Stimulated activated CD4-positive, alpha-beta T cell treated with anti-CD3 and anti-CD28 coated beads, TNF-alpha, amount 100 ng/mL, for 48 hours (primary cell): ENCODE data around the gene PGBD2.
"Not testable (repeated sequence)": the region's sequence is repeated elsewhere in the genome, so short reads cannot be mapped to it uniquely, and the experiment has no call there.

Experiments
- DNase-seq, 3 donors: peaks; one replicate each; pipeline ENCODE4 v3.0.0-alpha.2; 2020; ENCODE audit warnings: low read depth in 3 of 3

The PGBD2 gene, protein sequence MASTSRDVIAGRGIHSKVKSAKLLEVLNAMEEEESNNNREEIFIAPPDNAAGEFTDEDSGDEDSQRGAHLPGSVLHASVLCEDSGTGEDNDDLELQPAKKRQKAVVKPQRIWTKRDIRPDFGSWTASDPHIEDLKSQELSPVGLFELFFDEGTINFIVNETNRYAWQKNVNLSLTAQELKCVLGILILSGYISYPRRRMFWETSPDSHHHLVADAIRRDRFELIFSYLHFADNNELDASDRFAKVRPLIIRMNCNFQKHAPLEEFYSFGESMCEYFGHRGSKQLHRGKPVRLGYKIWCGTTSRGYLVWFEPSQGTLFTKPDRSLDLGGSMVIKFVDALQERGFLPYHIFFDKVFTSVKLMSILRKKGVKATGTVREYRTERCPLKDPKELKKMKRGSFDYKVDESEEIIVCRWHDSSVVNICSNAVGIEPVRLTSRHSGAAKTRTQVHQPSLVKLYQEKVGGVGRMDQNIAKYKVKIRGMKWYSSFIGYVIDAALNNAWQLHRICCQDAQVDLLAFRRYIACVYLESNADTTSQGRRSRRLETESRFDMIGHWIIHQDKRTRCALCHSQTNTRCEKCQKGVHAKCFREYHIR

DNA sequence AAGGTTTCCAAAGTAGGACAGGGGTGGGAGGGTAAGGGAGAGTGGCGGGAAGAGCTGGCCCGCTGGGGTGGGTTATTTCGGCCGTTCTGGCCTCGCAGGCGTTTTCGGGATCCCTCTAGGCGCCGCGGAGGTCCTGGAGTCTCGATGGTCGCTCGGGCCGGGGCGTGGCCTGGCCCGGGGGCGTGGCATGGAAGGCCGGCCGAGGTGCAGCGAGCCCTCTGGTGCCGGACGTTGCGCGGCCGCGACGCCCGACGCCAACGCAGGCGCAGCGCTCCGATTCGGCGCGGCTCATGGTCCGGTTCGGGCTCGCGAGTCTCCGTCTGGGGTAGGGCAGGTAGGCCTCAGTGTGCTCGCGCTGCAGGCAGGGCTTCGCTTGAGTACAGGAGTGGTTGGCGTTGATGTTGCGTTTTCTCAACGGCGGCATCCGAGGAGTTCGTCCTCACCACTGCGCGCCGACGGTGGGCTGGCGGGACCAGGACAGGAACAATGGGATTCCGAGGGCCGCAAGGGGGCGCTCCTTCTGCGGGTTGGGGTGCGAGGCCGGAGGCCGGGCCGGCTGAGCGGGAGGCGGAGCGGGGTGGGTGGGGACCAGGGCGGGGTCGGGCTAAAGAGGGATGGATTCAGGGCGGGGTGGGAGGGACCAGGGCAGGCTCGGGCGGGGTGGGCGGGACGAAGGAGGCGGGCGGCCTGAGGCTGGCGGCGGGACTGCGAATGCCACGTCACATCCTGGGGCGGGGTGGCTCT, at the start of gene PGBD2:
PGBD2 (plus strand) TSS at position 227 of the 744 bp plus-strand sequence. CDS start 7,628 bp downstream, outside the sequence.
- peak; percentile 92 to 97 (median 96) for DNase-seq

DNA sequence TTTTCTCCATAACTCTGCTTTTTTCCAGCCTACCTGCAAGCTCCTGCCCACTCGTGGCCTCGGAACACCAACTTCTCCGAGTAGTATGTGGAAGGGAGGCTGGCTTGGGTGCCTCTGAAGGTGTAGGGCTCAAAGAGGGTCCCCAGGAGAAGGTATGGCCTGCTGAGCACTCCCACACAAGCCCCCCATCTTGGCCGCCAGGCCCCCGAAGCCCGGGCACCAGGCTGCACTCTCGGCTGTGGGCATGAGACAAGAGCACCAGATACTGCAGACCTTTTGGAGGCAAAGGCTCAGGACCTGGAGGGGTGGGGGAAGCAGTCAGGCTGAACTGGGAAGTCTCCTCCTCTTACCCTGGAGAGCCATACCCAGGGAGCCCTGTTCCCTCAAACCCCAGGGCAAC, 48.8 kb upstream of the PGBD2 start:
- no peak for DNase-seq

DNA sequence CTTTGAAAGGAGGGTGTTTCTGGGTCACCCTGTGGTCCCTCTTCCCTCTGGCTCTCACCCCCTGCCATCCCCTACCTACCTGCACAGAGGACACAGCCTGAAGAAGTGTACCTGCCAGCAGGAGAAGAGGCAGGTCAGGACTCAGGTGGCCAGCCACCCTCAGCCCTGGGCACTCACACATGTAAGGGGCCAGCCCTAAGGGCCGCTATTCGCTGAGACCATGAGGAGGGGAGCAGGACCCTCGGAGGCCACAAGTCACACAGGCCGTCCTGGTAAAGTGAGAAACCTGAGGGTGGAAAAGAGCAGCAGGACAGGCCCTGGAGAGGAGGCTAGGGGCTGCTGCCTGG, 48.3 kb upstream of the PGBD2 start:
- DNase-seq, result no peak

DNA sequence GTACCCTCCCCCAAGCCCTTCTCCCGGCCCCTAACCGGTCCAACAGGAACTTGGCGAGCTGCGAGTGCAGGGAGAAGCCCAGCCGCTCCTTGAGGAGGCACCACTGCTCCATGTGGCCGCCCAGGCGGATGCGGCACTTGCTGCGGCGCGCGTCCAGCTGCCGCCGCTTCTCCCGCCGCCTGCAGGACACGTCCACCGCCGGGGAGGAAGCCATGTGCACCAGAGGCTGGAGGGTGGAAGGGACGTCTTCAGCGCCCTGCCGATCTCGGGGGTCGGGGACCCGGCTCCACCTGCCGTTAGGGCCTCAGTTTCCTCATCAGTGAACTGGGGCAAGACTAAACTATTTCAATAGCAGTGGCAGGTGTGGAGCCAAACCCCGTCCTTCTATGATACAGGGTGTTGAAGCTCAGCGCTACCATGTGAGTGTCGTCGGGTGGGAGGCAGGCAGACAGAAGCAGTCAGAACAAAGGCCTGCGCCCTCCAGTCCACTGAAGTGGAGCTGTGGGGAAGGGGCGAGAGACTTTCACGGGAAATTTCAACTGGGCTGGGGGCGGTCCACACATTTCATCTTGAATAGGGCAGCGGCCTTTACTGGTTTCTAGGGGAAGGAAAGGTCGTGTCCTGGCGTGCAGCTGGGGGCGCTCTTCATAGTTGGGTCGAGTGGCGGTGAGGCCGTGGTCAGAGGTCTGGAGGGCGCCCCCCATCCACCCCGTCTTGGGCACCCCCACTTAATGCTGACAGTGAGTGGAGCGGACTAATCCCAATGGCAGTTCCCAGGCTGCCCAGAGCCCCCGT, 47.7 kb upstream of the PGBD2 start:
- DNase-seq, result peak in 1 of 3 donors; percentile 16

DNA sequence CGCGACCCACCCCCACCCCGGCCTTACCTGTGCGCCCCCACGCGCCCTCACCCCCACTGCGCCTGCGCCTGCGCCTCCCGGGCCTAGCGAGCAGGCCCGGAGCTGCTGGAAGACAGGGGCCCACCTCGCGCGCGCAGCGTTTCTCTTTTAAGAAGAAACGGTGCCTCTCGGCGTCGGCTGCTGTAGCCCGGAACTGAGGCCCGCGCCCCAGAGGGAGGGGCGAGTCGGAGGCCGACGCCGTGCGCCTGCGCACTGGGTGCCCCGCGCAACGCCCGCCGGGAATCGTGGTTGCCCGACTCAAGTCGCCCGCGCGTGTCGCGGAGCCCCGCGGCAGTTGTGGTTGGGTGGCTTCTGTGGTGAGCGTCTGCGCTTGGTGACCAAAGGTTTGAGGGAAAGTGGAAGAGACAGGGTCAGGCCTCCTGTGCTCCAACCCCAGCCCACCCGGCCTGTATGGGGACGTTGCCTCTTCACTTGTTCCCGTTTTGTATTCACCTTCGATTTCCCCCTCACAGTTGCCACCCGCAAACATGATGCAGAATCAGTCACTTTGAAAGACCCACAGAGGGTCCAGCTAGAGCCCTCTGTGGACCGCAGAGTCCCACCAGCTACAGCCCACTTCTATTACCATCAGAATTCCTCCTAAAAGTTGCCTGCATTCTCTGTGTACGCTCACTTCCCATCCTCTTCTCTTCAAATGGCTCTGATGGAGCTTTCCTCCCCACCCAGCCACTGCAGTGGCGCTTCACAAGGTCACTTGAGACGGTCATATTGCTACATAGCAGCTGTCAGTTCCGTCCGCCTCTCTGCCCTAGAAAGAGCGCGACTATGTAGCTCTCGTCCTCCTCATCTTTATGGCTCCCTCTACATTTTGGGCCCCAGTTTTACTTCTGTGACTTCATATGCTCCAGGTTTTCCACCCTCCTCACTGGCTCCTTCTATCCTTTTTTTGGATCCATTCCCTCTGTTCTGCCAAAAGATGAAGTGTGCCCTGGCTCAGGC, 46.8 kb upstream of the PGBD2 start, which contains the start of gene ZNF692:
ZNF692 (minus strand) TSS at position 195 of the 999 bp plus-strand sequence. CDS start 776 bp downstream, outside the sequence.
- peak; percentile 91 to 97 (median 93) for DNase-seq

DNA sequence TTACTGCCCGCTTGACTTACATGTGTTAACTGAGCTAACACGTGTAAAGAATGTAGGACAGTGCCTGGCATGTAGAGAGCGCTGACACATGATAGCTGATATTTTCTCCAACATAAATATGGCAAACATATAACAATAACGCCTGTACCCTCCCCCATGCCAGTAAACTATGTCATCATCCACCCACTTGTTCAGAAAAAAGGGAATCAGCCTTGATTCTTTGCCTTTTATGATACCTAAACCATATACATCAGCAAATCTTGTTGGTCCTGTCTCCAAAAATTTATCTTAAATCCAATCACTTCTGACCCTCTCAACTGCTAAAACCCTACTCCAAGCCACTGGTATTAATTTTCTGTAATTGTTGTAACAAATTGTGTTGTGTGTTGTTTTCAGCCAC, 46.0 kb upstream of the PGBD2 start:
- DNase-seq, result no peak

DNA sequence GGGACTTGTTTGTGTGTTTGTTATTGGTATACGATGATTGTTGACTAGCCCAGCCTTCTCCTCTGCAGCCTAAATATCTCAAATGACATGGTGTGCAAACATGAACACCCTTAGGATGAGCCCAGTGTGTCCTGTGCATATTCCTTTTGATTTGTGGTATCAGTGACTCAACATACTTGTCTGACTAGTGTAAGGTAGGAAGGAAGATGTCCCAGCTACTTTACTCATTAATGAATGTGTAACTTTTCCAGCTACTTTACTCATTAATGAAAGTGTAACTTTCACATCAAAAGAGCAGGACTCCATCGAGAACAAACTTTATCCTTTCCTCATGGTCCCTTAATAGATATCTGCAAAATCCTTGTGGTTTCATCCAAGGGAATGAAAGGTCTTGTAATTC, 44.4 kb upstream of the PGBD2 start:
- no peak for DNase-seq

DNA sequence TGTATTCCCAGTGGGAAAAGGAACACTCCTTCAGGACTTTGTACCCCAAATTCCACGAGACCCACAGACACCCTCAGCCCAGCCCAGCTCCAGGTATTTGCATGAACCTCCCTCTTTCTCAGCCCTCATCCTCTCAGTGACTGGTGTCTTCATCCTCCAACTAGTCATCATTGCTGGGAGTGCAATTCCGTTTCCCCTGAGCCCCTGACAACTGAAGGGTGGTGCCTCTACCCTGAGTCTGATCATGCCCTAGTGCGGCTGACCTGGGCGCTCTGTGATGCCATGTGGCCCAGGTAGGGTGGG, 43.4 kb upstream of the PGBD2 start:
- no peak for DNase-seq

DNA sequence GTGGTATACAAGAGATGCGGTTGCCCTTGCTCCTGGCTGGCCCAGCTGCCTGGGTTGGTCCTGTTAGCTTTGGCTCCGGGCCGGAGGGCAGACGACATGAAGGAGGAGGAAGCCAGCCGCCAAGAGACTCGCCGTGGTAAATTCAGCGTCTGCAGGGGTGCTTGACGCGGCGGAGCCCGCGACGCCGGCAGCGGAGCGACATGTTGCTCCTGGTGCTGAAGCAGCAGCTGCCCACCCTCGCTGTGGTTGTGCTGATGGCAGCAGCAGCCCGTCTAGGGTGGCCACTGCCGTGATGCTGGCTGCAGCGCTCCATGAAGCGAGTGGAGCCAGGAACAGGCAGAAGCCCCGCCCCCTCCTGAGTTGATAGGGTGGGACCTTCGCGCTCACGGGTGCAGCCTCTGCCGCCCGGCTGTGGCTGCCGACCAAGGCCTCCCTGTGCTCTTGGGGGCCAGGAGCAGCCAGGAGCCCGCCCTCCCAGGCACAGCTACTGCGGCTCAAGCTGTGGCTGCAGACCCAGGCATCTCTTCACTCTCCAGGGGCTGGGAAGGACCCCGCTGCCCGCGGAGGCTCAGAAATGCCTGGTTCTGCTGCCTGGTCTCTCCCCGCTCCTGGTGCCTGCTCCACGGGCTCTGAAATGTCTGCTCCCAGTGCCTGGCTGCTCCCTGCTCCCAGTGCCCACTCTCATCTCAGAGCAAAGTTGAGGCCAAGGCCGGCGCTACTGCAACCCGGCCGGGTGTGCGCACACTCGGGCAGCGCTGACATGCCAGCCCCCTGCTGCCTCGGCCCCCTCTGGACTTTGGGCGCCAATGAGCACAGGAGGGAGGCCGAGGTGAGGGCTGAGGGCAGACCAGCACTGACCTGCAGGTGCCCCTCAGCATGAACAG, 42.8 kb upstream of the PGBD2 start:
- peak; percentile 63 to 85 (median 74) for DNase-seq

DNA sequence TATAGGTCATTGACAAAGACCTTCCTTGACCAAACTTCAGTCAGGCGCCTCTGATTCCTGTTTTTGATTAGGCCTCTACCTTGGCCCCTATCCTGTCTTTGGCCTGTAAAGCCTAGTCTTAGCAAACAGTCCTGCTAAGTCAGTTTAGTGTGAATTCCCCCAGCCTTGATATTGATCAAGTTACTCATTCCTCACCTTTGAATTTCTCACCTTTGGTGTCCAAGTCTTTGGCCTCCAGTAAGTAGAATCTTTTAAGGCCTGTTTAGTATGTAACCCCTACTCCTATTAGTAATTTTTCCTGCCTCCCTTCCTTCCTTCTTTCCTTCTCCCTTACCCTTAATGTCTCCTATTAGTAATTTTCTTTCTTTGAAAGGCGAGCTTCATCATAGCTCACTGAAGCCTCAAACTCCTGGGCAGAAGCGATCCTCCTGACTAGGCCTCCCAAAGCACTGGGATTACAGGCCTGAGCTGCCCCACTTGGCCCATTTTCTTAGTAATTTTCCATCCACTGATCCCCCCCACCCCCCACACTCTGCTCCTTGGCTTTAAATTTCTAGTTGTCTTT, 34.1 kb upstream of the PGBD2 start:
- no peak for DNase-seq

DNA sequence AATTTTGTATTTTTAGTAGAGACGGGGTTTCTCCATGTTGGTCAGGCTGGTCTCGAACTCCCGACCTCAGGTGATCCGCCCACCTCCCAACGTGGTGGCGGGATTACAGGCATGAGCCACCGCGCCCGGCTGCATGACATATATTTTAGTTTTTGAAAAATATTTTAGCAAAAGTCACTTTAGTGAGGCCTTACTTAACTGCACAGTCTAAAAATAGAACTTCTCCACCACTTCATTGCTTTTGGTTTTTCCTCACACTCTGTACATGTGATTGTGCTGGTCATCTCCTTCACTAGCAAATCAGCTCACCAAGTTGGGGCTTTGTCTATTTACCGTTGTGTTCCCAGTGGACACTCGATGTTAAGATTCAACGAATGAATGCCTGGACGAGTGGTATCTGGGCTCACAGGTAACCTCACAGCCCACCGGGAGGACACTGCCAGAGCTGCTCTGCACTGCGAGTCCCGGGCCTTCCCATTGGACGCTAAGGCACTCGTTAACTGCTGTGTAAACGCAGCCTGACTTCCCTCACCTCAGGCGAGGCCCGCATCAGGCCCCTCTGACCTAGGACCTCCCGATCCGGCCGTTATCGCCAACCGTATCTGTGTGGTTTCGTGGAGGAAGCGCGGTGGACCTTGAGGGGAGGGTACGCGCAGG, 33.2 kb upstream of the PGBD2 start:
- peak; percentile 36 to 52 (median 43) for DNase-seq

DNA sequence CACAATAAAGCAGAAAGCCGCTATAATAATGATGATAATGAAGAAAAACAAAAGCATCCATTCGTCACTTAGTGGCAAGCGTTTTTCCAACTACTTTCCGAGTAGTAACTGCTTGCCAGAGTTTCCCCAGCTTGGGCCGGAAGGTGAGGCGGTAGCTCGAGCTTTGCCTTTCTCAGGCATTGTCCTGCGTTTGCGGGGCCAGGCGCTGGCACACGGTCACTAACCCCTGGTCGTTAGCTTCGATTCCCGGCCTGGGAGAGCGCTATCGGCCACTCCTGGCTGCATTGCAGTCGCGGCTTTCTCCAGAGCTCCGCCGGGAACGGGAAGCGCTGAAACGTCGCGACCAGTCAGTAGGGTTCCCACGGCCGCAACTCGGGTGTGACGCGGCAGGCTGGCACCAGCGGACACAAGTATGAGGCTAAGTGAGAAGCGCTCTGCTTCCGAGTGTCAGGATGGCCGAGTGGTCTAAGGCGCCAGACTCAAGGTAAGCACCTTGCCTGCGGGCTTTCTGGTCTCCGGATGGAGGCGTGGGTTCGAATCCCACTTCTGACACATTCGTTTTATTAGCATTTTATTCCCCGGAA, 32.5 kb upstream of the PGBD2 start:
- peak; percentile 84 to 97 (median 94) for DNase-seq

DNA sequence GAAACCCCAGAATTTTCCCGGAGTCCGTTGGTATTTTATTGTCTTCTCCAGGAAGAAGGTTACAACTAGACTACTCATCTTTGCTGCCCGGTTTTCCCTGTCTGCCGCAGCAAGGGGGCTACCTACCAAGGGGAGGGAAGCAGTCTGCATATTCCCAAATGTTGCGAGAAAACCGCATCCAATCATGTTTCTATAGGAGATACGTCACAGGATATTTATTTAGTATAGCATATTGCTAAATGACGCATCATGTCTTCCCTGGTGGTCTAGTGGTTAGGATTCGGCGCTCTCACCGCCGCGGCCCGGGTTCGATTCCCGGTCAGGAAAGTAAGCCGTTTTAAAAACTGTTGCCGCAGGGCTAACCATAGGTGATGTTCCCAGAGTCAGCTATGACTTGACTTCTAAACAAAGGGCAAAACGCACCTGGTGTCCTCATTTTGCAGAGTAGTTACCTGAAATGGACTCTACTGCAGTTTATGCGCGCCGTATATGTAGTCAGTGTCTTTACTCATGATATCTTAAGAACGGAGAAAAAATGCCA, 32.0 kb upstream of the PGBD2 start:
- peak; percentile 67 to 74 (median 72) for DNase-seq

DNA sequence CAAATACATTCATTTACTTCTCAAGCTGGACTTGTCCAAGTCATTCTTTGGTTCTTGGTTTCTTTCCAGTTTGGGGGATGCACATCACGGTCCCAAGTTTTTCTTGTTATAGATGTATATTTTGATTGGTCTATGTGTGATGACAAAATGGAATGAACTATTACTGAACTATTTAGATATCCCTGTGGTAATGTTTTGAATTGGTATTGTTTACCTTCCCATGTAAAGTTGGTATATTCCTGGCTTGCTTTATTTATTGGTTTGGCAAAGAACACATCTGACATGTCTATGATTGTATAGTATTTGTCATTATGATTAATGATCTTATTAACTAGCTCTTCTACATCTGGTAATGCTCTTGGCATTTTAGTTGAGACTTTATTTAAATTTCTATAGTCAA, 24.8 kb upstream of the PGBD2 start:
- DNase-seq, result no peak

DNA sequence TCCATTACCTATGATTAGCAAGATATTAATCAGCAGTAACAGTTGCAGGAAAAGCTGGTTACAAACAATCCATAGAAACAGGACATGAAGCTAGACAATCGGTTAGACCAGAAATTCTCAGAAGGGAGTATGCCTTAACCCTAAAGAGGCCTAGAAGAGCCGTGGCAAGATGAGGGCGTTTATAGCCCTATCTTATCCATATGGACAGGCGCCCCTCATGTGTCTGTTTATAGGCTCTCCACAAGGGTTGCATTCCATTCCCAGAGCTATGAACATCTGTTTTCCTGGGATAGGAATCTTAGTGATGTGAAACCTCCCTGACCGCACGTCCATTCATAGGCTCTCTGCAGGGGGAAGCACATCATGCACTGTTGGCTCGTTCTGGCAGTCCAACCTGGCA, 23.6 kb upstream of the PGBD2 start:
- not testable (repeated sequence) for DNase-seq

DNA sequence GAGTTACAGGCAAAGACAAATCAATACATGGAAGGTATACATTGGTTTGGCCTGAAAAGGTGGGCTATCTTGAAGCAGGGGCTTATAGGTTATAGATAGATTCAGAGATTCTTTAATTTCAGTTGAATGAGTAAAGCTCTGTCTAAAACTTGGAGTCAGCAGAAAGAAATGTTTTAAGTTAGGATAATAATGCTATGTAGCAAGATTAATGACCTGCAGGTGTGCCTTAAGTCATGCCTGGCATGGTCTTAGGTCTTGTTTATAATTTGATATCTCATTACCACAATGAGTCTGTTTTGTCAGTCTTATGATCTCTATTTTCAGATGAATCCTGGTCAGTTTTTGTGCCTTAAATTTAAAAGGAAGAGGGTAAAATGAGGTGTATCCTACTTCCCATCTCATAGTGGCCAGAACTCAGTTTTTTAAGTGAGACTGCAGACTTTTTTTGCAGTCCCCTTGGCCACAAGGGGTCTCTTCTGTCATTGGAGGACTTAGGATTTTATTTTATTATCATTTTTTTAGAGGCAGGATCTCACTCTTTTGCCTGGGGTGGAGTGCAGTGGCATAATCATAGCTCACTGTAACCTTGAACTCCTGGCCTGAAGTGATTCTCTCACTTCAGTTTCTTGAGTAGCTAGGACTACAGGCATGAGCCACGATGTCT, 21.3 kb upstream of the PGBD2 start:
- no peak for DNase-seq

DNA sequence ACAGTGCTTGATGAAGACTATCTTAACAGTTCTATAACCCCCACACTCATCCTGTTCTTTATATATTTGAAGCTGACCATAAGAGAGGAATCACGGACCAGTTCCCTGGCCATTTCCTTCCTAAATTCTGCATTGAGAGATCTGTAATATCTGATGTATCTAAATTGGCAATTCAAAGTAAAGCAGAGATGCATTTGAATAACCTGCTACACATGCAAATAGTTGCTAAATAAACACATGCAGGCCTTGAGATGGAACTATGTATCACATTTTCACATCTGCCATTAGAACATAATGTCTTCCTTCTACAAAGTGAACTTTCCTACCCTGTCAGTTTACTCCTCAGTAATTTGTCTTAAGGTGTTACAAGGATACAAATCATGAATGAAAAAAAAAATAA, 20.4 kb upstream of the PGBD2 start:
- DNase-seq, result no peak
